Epithelial cell of esophagus (primary cell): ENCODE measurements around the gene TENM4.

Source experiments
- DNase-seq: peaks from one replicate; pipeline ENCODE4 v3.0.0; 2010; ENCODE audit warnings: low read depth
- H3K4me3 ChIP-seq: 2 replicates; pipeline ENCODE4 v1.5.1; 2011; ENCODE audit warnings: mild to moderate bottlenecking, low read length, control low read depth
- TF ChIP-seq, protein P1 (sequence below): IDR thresholded peaks from 2 replicates; pipeline ENCODE4 v1.5.1; 2011; ENCODE audit warnings: low read depth, mild to moderate bottlenecking, low read length, control low read depth, inconsistent platforms; ENCODE audit not compliant: insufficient read depth; ENCODE audit errors: missing control alignments

The TENM4 gene

DNA sequence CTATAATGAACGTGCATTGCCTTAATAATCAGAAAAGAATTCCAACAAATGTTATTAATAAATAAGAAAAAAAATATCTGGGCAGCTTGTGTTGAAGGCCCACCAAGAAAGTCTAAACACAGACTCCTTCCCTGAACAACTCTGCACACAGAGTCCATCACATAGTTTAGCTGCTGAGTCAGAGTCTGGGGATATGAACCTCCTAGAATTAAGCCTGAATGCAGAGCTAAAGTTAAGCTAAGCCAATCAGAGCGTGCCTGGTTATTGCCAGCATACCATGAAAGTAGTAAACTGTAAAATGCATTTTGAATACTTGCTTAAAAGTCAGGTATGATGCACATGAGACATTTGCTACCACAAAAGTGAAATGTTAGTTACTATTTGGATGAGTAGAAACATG, 25.6 kb upstream of the TENM4 start:
- TF ChIP-seq, protein P1, sequence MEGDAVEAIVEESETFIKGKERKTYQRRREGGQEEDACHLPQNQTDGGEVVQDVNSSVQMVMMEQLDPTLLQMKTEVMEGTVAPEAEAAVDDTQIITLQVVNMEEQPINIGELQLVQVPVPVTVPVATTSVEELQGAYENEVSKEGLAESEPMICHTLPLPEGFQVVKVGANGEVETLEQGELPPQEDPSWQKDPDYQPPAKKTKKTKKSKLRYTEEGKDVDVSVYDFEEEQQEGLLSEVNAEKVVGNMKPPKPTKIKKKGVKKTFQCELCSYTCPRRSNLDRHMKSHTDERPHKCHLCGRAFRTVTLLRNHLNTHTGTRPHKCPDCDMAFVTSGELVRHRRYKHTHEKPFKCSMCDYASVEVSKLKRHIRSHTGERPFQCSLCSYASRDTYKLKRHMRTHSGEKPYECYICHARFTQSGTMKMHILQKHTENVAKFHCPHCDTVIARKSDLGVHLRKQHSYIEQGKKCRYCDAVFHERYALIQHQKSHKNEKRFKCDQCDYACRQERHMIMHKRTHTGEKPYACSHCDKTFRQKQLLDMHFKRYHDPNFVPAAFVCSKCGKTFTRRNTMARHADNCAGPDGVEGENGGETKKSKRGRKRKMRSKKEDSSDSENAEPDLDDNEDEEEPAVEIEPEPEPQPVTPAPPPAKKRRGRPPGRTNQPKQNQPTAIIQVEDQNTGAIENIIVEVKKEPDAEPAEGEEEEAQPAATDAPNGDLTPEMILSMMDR: no peak
- peak; percentile 57 for DNase-seq
- H3K4me3 ChIP-seq: no peak overlapping the region

DNA sequence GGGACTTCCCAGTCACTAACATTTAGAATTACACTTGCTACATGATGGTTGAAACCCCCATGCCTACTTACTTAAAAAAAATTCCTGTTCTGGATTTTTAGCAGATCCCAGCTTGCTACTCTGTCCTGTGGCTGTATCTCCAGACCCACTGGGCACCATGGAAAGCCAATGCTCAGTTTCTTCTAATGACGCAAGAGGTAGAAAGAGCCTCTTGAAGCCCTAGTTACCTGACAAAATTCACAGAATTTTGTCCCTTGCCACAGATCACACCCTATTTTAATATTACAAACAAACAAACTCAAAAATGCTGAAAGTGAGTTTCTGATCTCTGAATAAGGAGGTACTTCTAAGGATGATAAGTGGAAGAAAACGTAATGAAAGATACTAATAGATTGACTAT, 24.3 kb upstream of the TENM4 start:
- TF ChIP-seq, protein P1: no peak
- H3K4me3 ChIP-seq: no peak overlapping the region
- DNase-seq: no peak

- TF ChIP-seq, protein P1: no peak
- no peak for DNase-seq
- no peak overlapping the region for H3K4me3 ChIP-seq
Measured at GRCh38 chr11:79461666-79462645, 21.1 kb upstream of the TENM4 start.

- no peak overlapping the region for H3K4me3 ChIP-seq
- TF ChIP-seq, protein P1: peak; percentile 82
- peak; percentile 76 for DNase-seq
Measured at GRCh38 chr11:79461144-79461543, 20.3 kb upstream of the TENM4 start.

GRCh38 chr11:79458709-79459108, 17.9 kb upstream of the TENM4 start:
- no peak overlapping the region for H3K4me3 ChIP-seq
- TF ChIP-seq, protein P1: no peak
- no peak for DNase-seq

DNA sequence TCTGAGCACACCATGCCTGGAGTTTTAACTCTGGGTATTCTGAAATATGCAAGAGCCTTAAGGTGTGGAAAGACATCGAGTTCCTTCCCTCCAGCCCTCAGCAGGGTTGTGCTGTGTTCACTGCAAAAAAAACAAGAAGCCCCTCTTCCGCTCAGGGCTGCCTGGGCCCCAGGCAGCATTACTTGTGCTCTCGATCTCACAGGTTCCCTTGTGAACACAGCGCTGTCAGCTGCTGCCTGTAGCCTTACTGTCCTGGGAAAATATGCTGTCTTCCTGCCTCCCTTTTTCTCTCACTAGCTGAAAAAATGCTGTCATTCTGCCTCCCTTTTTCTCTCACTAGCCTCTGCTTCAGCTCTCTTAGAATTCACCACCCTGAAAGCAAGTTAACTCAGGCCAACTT, 15.7 kb upstream of the TENM4 start:
- no peak overlapping the region for H3K4me3 ChIP-seq
- TF ChIP-seq, protein P1: no peak
- no peak for DNase-seq
